ENCODE results near the gene FXYD7. TPM values are rescaled to one million over a fixed set of nuclear protein-coding genes. Genes with fewer than 3 reads are reported as not detected.
"Not testable (repeated sequence)": the region's sequence is repeated elsewhere in the genome, so short reads cannot be mapped to it uniquely, and the experiment has no call there.

Gene FXYD7
- total and polyA plus RNA-seq, 10 donors: 1.2 to 4.4 (median 2.3) TPM; not detected in 1

- WGBS, 5 donors: 77 to 84% (median 82%) methylated on average over 11 to 16 of the region's 16 CpGs
- Histone ChIP-seq H3K4me3 (no peak overlapping the region), H3K9me3 (no peaks in the 10 kb centered on the region), H3K27ac (no peak overlapping the region), H3K27me3 (replicated peaks in 1 of 7) (no peaks in the 10 kb centered on the region), H3K4me1 (no peaks in the 10 kb centered on the region), H3K36me3 (no peaks in the 10 kb centered on the region)
- intact Hi-C loops (cut with DNase I; ENCODE audit: low total_unique reads): no loop called here
- no peak for DNase-seq
- TF ChIP-seq, protein P1, sequence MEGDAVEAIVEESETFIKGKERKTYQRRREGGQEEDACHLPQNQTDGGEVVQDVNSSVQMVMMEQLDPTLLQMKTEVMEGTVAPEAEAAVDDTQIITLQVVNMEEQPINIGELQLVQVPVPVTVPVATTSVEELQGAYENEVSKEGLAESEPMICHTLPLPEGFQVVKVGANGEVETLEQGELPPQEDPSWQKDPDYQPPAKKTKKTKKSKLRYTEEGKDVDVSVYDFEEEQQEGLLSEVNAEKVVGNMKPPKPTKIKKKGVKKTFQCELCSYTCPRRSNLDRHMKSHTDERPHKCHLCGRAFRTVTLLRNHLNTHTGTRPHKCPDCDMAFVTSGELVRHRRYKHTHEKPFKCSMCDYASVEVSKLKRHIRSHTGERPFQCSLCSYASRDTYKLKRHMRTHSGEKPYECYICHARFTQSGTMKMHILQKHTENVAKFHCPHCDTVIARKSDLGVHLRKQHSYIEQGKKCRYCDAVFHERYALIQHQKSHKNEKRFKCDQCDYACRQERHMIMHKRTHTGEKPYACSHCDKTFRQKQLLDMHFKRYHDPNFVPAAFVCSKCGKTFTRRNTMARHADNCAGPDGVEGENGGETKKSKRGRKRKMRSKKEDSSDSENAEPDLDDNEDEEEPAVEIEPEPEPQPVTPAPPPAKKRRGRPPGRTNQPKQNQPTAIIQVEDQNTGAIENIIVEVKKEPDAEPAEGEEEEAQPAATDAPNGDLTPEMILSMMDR (IDR thresholded peaks at IDR 0.05 in 8 of 11, conservative IDR thresholded peaks at IDR 0.05 in 3 of 11): no peak
- no peak for TF ChIP-seq POLR2A (IDR thresholded peaks at IDR 0.05)
- TF ChIP-seq POLR2AphosphoS5 (IDR thresholded peaks at IDR 0.05): no peak
Measured at GRCh38 chr19:35100588-35101533, 42.2 kb upstream of the FXYD7 start.

DNA sequence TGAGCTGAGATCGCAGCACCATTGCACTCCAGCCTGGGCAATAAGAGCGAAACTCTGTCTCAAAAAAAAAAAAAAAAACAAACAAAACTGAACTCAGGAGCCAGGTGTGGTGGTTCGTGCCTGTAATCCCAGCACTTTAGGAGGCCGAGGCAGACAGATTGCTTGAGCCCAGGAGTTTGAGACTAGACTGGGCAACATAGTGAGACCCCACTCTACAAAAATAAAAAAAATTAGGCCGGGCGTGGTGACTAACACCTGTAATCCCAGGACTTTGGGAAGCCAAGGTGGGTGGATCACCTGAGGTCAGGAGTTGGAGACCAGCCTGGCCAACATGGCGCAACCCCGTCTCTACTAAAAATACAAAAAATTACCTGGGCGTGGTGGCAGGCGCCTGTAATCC lies 41.1 kb upstream of the FXYD7 start:
- H3K9me3 ChIP-seq; H3K27me3 ChIP-seq (replicated peaks in 1 of 7); H3K4me1 ChIP-seq; DNase-seq; H3K27ac ChIP-seq; H3K36me3 ChIP-seq; intact Hi-C loops (cut with DNase I; ENCODE audit: low total_unique reads); H3K4me3 ChIP-seq: not testable (repeated sequence)
- WGBS, 5 donors: 94 to 98% (median 98%) methylated on average over 10 of the region's 10 CpGs

DNA sequence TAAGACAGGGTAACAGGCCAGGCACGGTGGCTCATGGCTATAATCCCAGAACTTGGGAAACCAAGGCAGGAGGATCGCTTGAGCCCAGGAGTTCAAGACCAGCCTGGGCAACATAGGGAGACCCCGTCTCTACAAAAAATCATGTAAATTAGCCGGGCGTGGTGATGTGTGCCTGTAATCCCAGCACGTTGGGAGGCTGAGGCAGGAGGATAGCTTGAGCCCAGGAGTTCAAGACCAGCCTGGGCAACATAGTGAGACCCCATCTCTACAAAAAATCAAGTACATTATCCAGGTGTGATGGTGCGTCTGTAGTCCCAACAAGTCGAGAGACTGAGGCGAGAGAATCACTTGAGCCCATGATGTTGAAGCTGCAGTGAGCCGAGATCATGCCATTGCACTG lies 39.4 kb upstream of the FXYD7 start:
- WGBS, 5 donors: 77 to 82% (median 79%) methylated on average over 10 of the region's 10 CpGs
- DNase-seq; intact Hi-C loops (cut with DNase I; ENCODE audit: low total_unique reads): not testable (repeated sequence)

GRCh38 chr19:35104361-35104760 lies 38.7 kb upstream of the FXYD7 start:
- intact Hi-C loops (cut with DNase I; ENCODE audit: low total_unique reads): no loop called here
- TF ChIP-seq, protein P1 (IDR thresholded peaks at IDR 0.05 in 8 of 11, conservative IDR thresholded peaks at IDR 0.05 in 3 of 11): no peak
- TF ChIP-seq POLR2A (IDR thresholded peaks at IDR 0.05): no peak
- no peak for TF ChIP-seq POLR2AphosphoS5 (IDR thresholded peaks at IDR 0.05)
- H3K4me1 ChIP-seq: no peaks in the 10 kb centered on the region
- WGBS, 5 donors: 87 to 93% (median 90%) methylated on average over 8 to 11 of the region's 11 CpGs
- H3K27ac ChIP-seq: no peak overlapping the region
- DNase-seq: no peak
- H3K4me3 ChIP-seq: no peak overlapping the region
- no peaks in the 10 kb centered on the region for H3K9me3 ChIP-seq
- H3K27me3 ChIP-seq (replicated peaks in 1 of 7): peaks cover 0 to 2% (median 0%) of the 10 kb centered on the region in 7 donors
- H3K36me3 ChIP-seq: no peaks in the 10 kb centered on the region

More for the DNA sequence above, 39.4 kb upstream of the FXYD7 start:
- not testable (repeated sequence) for H3K36me3 ChIP-seq; H3K27me3 ChIP-seq (replicated peaks in 1 of 7); H3K4me1 ChIP-seq; H3K9me3 ChIP-seq; H3K27ac ChIP-seq; H3K4me3 ChIP-seq

DNA sequence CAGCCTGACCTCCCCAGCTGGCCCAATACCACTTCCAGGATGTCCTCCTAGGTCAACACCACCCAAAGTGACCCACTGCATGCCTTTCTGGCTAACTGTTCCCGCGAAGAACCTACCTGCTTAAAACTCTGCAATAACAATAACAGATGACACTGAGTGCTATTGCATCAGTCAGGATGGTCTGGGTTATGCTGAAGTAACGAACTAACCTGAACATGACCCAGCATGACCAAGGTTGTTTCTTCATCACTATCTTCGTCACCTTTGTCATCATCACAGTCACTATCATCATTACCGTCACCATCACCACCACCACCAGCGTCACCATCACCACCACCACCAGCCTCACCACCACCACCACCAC lies 38.0 kb upstream of the FXYD7 start:
- no peak for TF ChIP-seq POLR2A (IDR thresholded peaks at IDR 0.05)
- TF ChIP-seq, protein P1 (IDR thresholded peaks at IDR 0.05 in 8 of 11, conservative IDR thresholded peaks at IDR 0.05 in 3 of 11): no peak
- no peak for TF ChIP-seq POLR2AphosphoS5 (IDR thresholded peaks at IDR 0.05)
- Histone ChIP-seq H3K4me1 (no peaks in the 10 kb centered on the region), H3K4me3 (no peak overlapping the region), H3K27ac (no peak overlapping the region), H3K36me3 (no peaks in the 10 kb centered on the region), H3K27me3 (replicated peaks in 1 of 7) (peaks cover 0 to 9% (median 0%) of the 10 kb centered on the region in 7 donors), H3K9me3 (no peaks in the 10 kb centered on the region)
- DNase-seq: no peak
- intact Hi-C loops (cut with DNase I; ENCODE audit: low total_unique reads): no loop called here
- 91 to 96% (median 94%) methylated on average over 6 of the region's 6 CpGs for WGBS, 5 donors
